Measurements from ENCODE around the gene GAS1.
A peak's percentile ranks its signal among the peaks of the same experiment; 100 is the strongest.

The GAS1 gene, protein sequence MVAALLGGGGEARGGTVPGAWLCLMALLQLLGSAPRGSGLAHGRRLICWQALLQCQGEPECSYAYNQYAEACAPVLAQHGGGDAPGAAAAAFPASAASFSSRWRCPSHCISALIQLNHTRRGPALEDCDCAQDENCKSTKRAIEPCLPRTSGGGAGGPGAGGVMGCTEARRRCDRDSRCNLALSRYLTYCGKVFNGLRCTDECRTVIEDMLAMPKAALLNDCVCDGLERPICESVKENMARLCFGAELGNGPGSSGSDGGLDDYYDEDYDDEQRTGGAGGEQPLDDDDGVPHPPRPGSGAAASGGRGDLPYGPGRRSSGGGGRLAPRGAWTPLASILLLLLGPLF

DNA sequence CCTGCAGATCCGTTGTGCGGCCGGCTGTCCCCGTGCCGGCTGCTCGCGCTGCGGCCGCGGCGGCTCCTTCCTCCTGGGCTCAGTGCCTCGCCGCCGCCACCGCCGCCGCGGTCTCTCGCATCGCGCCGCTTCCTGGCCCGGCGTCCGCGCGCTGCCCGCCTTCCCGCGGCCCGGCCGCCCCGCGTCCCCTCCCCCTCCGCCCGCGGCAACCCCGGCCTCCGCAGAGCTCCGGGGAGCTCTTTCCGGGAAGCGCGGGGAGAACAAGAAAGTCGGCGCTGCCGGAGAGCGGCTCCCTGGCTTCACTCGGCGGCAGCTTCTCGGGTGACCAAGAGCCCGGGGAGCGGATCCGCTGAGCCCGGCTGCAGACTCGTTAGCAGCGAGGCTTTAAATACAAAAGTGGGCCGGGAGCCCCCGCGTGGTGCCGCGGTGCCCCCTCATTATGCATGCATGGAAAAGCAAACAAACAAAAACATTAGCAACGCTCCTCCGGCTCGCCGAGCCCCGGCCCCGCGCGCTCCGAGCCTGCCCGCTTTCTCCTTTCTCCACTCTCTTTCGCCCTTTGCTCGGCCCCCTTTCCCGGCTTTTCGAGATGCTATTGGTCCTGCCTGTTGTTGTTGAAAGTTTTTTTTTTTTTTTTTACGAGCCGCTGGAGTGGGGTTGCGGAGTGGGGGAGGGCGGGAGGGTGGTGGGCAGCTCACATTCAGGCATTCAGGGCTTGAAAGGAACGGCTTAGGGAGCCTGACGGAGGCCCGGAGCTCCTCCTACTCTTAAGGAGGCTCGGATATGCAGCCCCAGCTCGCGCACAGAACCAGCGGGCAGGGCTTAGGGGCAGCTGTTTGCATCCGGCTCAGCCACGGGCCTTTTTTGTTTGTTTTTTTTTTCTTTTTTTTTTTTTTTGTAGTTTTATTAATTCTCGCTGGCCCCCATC is at the start of gene GAS1:
TSS of gene GAS1 (minus strand) at position 361 of the 928 bp plus-strand sequence. CDS start 727 bp downstream, outside the sequence.
- peak within 1 kb of the TSS; percentile 94 to 99 (median 99) for H3K27ac Mint-ChIP-seq
- H3K27me3 Mint-ChIP-seq (ENCODE audit: low read depth): peaks cover 5% of the 10 kb centered on the region
- H3K4me3 Mint-ChIP-seq: peak within 1 kb of the TSS; percentile 90 to 98 (median 94)
- peaks cover 43% of the 10 kb centered on the region for H3K36me3 Mint-ChIP-seq (ENCODE audit: low read depth)
- peaks cover 18% of the 10 kb centered on the region for H3K9me3 Mint-ChIP-seq
- peaks cover 36% of the 10 kb centered on the region for H3K4me1 Mint-ChIP-seq
- TF ChIP-seq, protein P1, sequence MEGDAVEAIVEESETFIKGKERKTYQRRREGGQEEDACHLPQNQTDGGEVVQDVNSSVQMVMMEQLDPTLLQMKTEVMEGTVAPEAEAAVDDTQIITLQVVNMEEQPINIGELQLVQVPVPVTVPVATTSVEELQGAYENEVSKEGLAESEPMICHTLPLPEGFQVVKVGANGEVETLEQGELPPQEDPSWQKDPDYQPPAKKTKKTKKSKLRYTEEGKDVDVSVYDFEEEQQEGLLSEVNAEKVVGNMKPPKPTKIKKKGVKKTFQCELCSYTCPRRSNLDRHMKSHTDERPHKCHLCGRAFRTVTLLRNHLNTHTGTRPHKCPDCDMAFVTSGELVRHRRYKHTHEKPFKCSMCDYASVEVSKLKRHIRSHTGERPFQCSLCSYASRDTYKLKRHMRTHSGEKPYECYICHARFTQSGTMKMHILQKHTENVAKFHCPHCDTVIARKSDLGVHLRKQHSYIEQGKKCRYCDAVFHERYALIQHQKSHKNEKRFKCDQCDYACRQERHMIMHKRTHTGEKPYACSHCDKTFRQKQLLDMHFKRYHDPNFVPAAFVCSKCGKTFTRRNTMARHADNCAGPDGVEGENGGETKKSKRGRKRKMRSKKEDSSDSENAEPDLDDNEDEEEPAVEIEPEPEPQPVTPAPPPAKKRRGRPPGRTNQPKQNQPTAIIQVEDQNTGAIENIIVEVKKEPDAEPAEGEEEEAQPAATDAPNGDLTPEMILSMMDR (IDR thresholded peaks at IDR 0.05; ENCODE audit: unreplicated experiment in 3 of 3): no peak

DNA sequence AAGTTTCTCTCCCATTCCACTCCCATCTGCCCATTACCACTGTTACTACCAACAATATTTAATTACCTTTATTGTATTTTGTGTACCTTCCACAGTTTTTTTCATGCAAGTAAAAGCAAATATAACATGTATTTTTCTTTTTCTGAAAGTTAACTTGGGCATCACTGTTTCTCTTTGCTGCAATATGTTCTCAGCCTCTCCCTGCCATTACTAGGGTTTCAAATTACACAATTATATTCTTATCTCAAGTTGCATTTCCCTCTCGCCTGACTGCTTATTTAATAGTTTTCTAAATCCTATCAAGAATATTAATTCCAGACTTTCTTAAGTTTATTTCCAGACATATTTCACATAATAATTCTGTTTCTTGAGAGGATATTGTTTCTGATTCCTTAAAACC is 46.9 kb upstream of the GAS1 start:
- no peak overlapping the region for H3K4me3 Mint-ChIP-seq
- peak overlapping the region; percentile 16 to 37 (median 35) for H3K27ac Mint-ChIP-seq
- no peaks in the 10 kb centered on the region for H3K9me3 Mint-ChIP-seq
- no peaks in the 10 kb centered on the region for H3K36me3 Mint-ChIP-seq (ENCODE audit: low read depth)
- TF ChIP-seq, protein P1 (IDR thresholded peaks at IDR 0.05; ENCODE audit: unreplicated experiment in 3 of 3): no peak
- peaks cover 25% of the 10 kb centered on the region for H3K4me1 Mint-ChIP-seq
- no peaks in the 10 kb centered on the region for H3K27me3 Mint-ChIP-seq (ENCODE audit: low read depth)

DNA sequence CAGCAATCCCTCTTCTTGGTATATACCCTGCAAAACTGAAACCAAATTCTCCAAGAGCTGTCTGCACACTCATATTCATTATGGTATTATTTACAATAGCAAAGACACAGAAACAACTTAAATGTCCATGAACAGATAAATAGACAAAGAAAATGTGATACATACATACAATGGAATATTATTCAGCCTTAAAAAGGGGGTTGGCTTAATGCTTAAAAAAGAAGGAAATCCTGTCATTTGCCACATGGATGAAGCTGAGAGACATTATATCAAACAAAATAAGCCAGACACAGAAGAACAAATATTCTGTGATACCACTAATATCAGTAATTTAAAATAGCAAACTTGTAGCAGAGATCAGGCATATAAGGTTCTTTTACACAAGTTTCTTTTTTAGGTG is 46.5 kb upstream of the GAS1 start:
- no peaks in the 10 kb centered on the region for H3K9me3 Mint-ChIP-seq
- TF ChIP-seq, protein P1 (IDR thresholded peaks at IDR 0.05; ENCODE audit: unreplicated experiment in 3 of 3): no peak
- H3K27ac Mint-ChIP-seq: peak overlapping the region; percentile 16 to 37 (median 35)
- peaks cover 28% of the 10 kb centered on the region for H3K4me1 Mint-ChIP-seq
- H3K27me3 Mint-ChIP-seq (ENCODE audit: low read depth): no peaks in the 10 kb centered on the region
- no peaks in the 10 kb centered on the region for H3K36me3 Mint-ChIP-seq (ENCODE audit: low read depth)
- H3K4me3 Mint-ChIP-seq: no peak overlapping the region

DNA sequence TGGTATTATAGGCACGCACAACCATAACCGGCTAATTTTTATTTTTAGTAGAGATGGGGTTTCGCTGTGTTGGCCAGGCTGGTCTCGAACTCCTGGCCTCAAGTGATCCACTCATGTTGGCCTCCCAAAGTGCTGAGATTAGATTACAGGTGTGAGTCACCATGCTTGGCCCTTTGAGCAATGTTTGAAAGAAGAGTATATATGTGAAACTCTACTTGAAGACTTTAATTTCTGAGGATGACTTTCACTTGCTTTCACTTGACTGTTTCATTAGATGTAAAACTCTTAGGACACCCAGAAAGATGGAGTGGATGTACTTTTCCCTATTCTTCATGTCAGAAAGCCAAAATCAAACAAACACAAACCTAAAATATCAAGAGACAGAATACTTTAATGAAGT is 43.8 kb upstream of the GAS1 start:
- H3K36me3 Mint-ChIP-seq (ENCODE audit: low read depth): no peaks in the 10 kb centered on the region
- H3K4me1 Mint-ChIP-seq: peaks cover 34% of the 10 kb centered on the region
- H3K9me3 Mint-ChIP-seq: no peaks in the 10 kb centered on the region
- H3K27me3 Mint-ChIP-seq (ENCODE audit: low read depth): no peaks in the 10 kb centered on the region
- TF ChIP-seq, protein P1 (IDR thresholded peaks at IDR 0.05; ENCODE audit: unreplicated experiment in 3 of 3): no peak
- H3K4me3 Mint-ChIP-seq: no peak overlapping the region
- no peak overlapping the region for H3K27ac Mint-ChIP-seq

DNA sequence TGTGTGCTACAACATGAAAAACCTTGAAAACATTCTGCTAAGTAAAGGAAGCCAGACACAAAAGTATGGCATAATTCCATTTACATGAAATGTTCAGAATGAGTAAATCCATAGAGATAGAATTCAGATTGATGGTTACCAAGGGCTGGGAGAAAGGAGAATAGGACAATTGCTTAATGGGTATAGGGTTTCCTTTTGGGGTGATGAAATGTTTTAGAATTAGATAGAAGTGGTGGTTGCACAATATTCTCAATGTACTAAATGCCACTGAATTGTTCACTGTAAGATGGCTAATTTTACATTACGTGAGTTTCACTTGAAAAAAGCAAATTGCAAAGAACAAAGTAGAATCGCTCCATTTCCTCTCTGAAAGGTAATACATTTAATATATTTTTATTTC is 43.0 kb upstream of the GAS1 start:
- Mint-ChIP-seq H3K27me3 (ENCODE audit: low read depth) (no peaks in the 10 kb centered on the region), H3K27ac (no peak overlapping the region), H3K4me1 (peaks cover 35% of the 10 kb centered on the region), H3K36me3 (ENCODE audit: low read depth) (no peaks in the 10 kb centered on the region), H3K9me3 (no peaks in the 10 kb centered on the region), H3K4me3 (no peak overlapping the region)
- TF ChIP-seq, protein P1 (IDR thresholded peaks at IDR 0.05; ENCODE audit: unreplicated experiment in 3 of 3): no peak

Measured in nephron (organoid).